KMS-11 (cell line): Measurements from ENCODE around the gene PRDM1.

Experiments used
- H2AFZ ChIP-seq: fragments of 200-600 bp; sonication (generic); 2 replicates; pipeline ENCODE4 v1.6.1; 2016; ENCODE audit warnings: antibody characterized with exemption, mixed run types, low read depth
- H3K27ac ChIP-seq: fragments of 200-600 bp; sonication (generic); 2 replicates; pipeline ENCODE4 v1.6.1; 2016; ENCODE audit warnings: mild to moderate bottlenecking, mixed run types
- H3K27me3 ChIP-seq: fragments of 200-600 bp; sonication (generic); 2 replicates; pipeline ENCODE4 v1.6.1; 2017; ENCODE audit warnings: mild to moderate bottlenecking, low read depth, mixed run types, moderate library complexity; ENCODE audit not compliant: insufficient read depth
- H3K36me3 ChIP-seq: fragments of 200-600 bp; sonication (generic); 2 replicates; pipeline ENCODE4 v1.6.1; 2017; ENCODE audit warnings: mild to moderate bottlenecking, mixed run types; ENCODE audit not compliant: insufficient read depth
- H3K4me1 ChIP-seq: fragments of 200-600 bp; sonication (generic); 2 replicates; pipeline ENCODE4 v1.6.1; 2016; ENCODE audit warnings: mild to moderate bottlenecking, low read depth, mixed run types; ENCODE audit not compliant: poor library complexity, severe bottlenecking
- H3K4me2 ChIP-seq: fragments of 200-600 bp; sonication (generic); 2 replicates; pipeline ENCODE4 v1.7.0; 2016; ENCODE audit warnings: mild to moderate bottlenecking, mixed run types
- H3K4me3 ChIP-seq: fragments of 200-600 bp; sonication (generic); IDR thresholded peaks from 2 replicates; pipeline ENCODE4 v1.6.1; 2017; ENCODE audit warnings: low read depth, low read length, mixed read lengths; ENCODE audit not compliant: insufficient read depth
- H3K79me2 ChIP-seq: fragments of 200-600 bp; sonication (generic); 2 replicates; pipeline ENCODE4 v1.6.1; 2016; ENCODE audit warnings: low read depth, mixed run types; ENCODE audit not compliant: insufficient read depth
- H3K9ac ChIP-seq: fragments of 200-600 bp; sonication (generic); 2 replicates; pipeline ENCODE4 v1.6.1; 2016; ENCODE audit warnings: mild to moderate bottlenecking, mixed run types
- H4K20me1 ChIP-seq: fragments of 200-600 bp; sonication (generic); 2 replicates; pipeline ENCODE4 v1.6.1; 2016; ENCODE audit warnings: mild to moderate bottlenecking, mixed run types; ENCODE audit not compliant: insufficient read depth
- CTCF ChIP-seq: fragments of 200-600 bp; sonication (generic); conservative IDR thresholded peaks from 2 replicates; pipeline ENCODE4 v1.6.1; 2017; ENCODE audit warnings: low read depth, mild to moderate bottlenecking, antibody characterized with exemption, low read length, moderate library complexity, mixed read lengths

Gene PRDM1

GRCh38 chr6:106103728-106104109, 17.6 kb downstream of the PRDM1 start:
- Histone ChIP-seq H3K9ac (peak overlapping the region; percentile 95), H3K27me3 (no peaks in the 10 kb centered on the region), H2AFZ (no peak overlapping the region), H3K4me3 (no peak overlapping the region), H3K36me3 (peaks cover 45% of the 10 kb centered on the region), H4K20me1 (0 out of 2 replicates have a peak, but pooled peaks cover 6% of the 10 kb centered on the region), H3K4me1 (peaks cover 76% of the 10 kb centered on the region), H3K4me2 (peak overlapping the region; percentile 75), H3K79me2 (peaks cover 99% of the 10 kb centered on the region), H3K27ac (peak overlapping the region; percentile 95)
- TF ChIP-seq CTCF = no peak

- Histone ChIP-seq H3K27ac (peak overlapping the region; percentile 95), H3K27me3 (no peaks in the 10 kb centered on the region), H3K79me2 (peaks cover 92% of the 10 kb centered on the region), H3K4me2 (peak overlapping the region; percentile 75), H2AFZ (no peak overlapping the region), H4K20me1 (0 out of 2 replicates have a peak, but pooled peaks cover 6% of the 10 kb centered on the region), H3K4me3 (no peak overlapping the region), H3K9ac (peak overlapping the region; percentile 95), H3K4me1 (peaks cover 84% of the 10 kb centered on the region), H3K36me3 (peaks cover 40% of the 10 kb centered on the region)
- no peak for TF ChIP-seq CTCF
These were observed 18.3 kb downstream of the PRDM1 start for GRCh38 chr6:106104476-106104875.

- Histone ChIP-seq H4K20me1 (0 out of 2 replicates have a peak, but pooled peaks cover 6% of the 10 kb centered on the region), H3K27ac (peak overlapping the region; percentile 95), H3K4me2 (peak overlapping the region; percentile 75), H3K27me3 (no peaks in the 10 kb centered on the region), H3K4me3 (no peak overlapping the region), H3K79me2 (peaks cover 87% of the 10 kb centered on the region), H3K4me1 (peaks cover 88% of the 10 kb centered on the region), H3K36me3 (peaks cover 35% of the 10 kb centered on the region), H3K9ac (peak overlapping the region; percentile 95), H2AFZ (no peak overlapping the region)
- no peak for TF ChIP-seq CTCF
These were observed 18.8 kb downstream of the PRDM1 start for GRCh38 chr6:106104941-106105340.

- 0 out of 2 replicates have a peak, but pooled peaks cover 6% of the 10 kb centered on the region for H4K20me1 ChIP-seq
- H3K4me1 ChIP-seq = peaks cover 94% of the 10 kb centered on the region
- H3K79me2 ChIP-seq = peaks cover 82% of the 10 kb centered on the region
- peak overlapping the region; percentile 95 for H3K27ac ChIP-seq
- H3K27me3 ChIP-seq = no peaks in the 10 kb centered on the region
- H3K36me3 ChIP-seq = peaks cover 31% of the 10 kb centered on the region
- peak overlapping the region; percentile 75 for H3K4me2 ChIP-seq
- H3K4me3 ChIP-seq = no peak overlapping the region
- no peak for TF ChIP-seq CTCF
- H3K9ac ChIP-seq = peak overlapping the region; percentile 95
- no peak overlapping the region for H2AFZ ChIP-seq
These were observed 19.4 kb downstream of the PRDM1 start for GRCh38 chr6:106105493-106105892.
